ENCODE data around the gene LIMK1.

DNA sequence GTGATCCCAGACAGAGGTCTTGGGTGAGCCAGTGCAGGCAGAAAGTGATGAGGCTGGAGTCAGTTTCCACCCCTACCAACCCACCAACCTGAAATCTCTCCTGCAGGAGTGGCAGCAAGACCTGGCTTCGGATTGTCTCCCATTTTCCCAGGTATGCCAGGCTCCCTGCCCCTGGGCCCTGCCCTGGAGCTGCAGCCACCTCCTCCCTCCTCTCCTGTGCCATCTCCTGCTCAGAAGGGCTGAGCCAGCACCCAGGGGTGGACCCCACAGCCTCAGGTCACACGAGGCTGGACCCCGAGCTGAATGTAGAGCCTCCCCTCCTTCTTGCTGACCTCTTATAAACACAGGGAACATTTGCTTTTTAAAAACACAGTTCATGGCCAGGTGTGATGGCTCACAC lies 17.0 kb upstream of the LIMK1 start:
- TF ChIP-seq SP1 (IDR thresholded peaks at IDR 0.05) = no peak
- TF ChIP-seq, protein P1, sequence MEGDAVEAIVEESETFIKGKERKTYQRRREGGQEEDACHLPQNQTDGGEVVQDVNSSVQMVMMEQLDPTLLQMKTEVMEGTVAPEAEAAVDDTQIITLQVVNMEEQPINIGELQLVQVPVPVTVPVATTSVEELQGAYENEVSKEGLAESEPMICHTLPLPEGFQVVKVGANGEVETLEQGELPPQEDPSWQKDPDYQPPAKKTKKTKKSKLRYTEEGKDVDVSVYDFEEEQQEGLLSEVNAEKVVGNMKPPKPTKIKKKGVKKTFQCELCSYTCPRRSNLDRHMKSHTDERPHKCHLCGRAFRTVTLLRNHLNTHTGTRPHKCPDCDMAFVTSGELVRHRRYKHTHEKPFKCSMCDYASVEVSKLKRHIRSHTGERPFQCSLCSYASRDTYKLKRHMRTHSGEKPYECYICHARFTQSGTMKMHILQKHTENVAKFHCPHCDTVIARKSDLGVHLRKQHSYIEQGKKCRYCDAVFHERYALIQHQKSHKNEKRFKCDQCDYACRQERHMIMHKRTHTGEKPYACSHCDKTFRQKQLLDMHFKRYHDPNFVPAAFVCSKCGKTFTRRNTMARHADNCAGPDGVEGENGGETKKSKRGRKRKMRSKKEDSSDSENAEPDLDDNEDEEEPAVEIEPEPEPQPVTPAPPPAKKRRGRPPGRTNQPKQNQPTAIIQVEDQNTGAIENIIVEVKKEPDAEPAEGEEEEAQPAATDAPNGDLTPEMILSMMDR (IDR thresholded peaks at IDR 0.05; ENCODE audit: low read depth, low read length, missing input control) = no peak
- TF ChIP-seq TAF1 (conservative IDR thresholded peaks at IDR 0.05) = no peak
- TF ChIP-seq, protein P2, sequence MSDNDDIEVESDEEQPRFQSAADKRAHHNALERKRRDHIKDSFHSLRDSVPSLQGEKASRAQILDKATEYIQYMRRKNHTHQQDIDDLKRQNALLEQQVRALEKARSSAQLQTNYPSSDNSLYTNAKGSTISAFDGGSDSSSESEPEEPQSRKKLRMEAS (IDR thresholded peaks at IDR 0.05) = no peak
- no peak for TF ChIP-seq GABPA (IDR thresholded peaks at IDR 0.05 in 1 of 2, conservative IDR thresholded peaks at IDR 0.05 in 1 of 2)
- TF ChIP-seq, protein P3, sequence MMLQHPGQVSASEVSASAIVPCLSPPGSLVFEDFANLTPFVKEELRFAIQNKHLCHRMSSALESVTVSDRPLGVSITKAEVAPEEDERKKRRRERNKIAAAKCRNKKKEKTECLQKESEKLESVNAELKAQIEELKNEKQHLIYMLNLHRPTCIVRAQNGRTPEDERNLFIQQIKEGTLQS (IDR thresholded peaks at IDR 0.05) = no peak
- TF ChIP-seq RAD21 (IDR thresholded peaks at IDR 0.05) = no peak
- TF ChIP-seq EGR1 (IDR thresholded peaks at IDR 0.05; ENCODE audit: low read depth in 2 of 2) = no peak
- TF ChIP-seq JUND (IDR thresholded peaks at IDR 0.05) = no peak
- TF ChIP-seq, protein P4, sequence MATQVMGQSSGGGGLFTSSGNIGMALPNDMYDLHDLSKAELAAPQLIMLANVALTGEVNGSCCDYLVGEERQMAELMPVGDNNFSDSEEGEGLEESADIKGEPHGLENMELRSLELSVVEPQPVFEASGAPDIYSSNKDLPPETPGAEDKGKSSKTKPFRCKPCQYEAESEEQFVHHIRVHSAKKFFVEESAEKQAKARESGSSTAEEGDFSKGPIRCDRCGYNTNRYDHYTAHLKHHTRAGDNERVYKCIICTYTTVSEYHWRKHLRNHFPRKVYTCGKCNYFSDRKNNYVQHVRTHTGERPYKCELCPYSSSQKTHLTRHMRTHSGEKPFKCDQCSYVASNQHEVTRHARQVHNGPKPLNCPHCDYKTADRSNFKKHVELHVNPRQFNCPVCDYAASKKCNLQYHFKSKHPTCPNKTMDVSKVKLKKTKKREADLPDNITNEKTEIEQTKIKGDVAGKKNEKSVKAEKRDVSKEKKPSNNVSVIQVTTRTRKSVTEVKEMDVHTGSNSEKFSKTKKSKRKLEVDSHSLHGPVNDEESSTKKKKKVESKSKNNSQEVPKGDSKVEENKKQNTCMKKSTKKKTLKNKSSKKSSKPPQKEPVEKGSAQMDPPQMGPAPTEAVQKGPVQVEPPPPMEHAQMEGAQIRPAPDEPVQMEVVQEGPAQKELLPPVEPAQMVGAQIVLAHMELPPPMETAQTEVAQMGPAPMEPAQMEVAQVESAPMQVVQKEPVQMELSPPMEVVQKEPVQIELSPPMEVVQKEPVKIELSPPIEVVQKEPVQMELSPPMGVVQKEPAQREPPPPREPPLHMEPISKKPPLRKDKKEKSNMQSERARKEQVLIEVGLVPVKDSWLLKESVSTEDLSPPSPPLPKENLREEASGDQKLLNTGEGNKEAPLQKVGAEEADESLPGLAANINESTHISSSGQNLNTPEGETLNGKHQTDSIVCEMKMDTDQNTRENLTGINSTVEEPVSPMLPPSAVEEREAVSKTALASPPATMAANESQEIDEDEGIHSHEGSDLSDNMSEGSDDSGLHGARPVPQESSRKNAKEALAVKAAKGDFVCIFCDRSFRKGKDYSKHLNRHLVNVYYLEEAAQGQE (IDR thresholded peaks at IDR 0.05) = no peak
- no peak for TF ChIP-seq FOXA1 (IDR thresholded peaks at IDR 0.05)
- TF ChIP-seq YY1 (IDR thresholded peaks at IDR 0.05) = no peak
- no peak for TF ChIP-seq HNF4A (conservative IDR thresholded peaks at IDR 0.05)
- TF ChIP-seq, protein P5, sequence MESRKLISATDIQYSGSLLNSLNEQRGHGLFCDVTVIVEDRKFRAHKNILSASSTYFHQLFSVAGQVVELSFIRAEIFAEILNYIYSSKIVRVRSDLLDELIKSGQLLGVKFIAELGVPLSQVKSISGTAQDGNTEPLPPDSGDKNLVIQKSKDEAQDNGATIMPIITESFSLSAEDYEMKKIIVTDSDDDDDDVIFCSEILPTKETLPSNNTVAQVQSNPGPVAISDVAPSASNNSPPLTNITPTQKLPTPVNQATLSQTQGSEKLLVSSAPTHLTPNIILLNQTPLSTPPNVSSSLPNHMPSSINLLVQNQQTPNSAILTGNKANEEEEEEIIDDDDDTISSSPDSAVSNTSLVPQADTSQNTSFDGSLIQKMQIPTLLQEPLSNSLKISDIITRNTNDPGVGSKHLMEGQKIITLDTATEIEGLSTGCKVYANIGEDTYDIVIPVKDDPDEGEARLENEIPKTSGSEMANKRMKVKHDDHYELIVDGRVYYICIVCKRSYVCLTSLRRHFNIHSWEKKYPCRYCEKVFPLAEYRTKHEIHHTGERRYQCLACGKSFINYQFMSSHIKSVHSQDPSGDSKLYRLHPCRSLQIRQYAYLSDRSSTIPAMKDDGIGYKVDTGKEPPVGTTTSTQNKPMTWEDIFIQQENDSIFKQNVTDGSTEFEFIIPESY (IDR thresholded peaks at IDR 0.05) = no peak

Data from liver (tissue), 3 donors.